HG03469 (cell line): ENCODE data around the gene CAPN11.
"Not testable (repeated sequence)": the region's sequence is repeated elsewhere in the genome, so short reads cannot be mapped to it uniquely, and the experiment has no call there.

Experiments
- ATAC-seq: cut with Tn5 transposase; IDR thresholded peaks from one replicate; pipeline ENCODE4 v1.9.1; 2021; ENCODE audit warnings: mild to moderate bottlenecking, moderate library complexity, moderate number of reproducible peaks; ENCODE audit not compliant: unreplicated experiment

Gene CAPN11

DNA sequence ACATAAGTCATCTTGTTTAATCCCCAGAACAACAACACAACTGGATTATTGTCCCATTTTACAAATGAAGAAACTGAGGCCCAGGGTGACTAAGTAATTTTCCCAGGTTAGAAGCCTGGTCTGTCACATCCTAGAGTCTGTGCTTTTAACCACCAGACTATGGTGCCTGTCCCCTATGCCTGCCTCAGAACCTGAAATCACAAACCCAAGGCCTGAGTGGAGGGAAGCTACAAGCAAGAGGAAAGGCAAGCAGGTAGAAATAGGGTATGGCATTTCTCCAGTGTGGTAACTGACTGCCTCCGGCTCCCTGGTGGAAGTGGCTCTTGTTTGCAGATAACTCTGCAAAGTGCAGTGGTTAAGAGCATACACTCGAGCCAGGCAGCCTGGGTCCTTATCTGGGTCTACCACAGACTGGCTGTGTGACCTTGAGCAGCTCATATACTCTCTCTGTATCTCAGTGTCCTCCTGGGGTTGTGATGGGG lies 28.7 kb upstream of the CAPN11 start:
- ATAC-seq = no peak

DNA sequence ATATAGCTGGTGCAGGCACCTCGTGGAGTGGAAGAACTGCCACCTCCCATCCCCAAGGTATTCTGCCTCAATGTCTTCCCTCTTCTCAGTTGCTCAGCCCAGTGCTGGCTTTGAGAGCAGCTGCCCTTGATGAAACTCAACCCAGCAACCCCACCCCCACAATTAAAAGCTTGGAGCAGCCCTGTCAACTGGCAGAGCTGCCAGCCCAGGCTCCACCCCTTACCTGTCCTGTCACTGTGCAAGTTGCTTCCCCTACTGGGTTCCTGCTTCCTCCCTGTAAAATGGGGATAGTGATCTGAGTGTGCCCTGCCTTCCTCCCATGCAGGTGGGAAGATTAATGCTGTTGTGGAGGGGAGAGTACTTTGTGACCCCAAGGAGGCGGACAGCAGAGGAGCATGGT lies 26.7 kb upstream of the CAPN11 start:
- no peak for ATAC-seq

DNA sequence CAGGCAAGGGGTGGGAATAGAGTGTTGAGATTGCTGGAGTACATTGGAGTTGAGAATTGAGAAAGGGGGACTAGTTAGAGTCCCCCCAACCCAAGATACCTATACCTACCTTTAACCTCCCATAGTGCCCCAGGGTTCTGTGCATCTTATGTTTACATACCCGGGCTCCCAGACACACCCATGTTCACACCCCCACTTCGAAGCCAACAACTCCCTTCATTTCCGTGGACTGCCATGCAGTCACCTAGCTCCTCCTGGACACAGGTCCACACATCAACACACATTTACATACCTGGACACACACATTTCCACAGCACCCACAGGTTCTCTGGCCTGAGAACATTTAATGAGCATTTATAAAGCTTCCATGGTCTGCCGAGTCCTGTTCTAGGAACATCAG lies 26.1 kb upstream of the CAPN11 start:
- no peak for ATAC-seq

DNA sequence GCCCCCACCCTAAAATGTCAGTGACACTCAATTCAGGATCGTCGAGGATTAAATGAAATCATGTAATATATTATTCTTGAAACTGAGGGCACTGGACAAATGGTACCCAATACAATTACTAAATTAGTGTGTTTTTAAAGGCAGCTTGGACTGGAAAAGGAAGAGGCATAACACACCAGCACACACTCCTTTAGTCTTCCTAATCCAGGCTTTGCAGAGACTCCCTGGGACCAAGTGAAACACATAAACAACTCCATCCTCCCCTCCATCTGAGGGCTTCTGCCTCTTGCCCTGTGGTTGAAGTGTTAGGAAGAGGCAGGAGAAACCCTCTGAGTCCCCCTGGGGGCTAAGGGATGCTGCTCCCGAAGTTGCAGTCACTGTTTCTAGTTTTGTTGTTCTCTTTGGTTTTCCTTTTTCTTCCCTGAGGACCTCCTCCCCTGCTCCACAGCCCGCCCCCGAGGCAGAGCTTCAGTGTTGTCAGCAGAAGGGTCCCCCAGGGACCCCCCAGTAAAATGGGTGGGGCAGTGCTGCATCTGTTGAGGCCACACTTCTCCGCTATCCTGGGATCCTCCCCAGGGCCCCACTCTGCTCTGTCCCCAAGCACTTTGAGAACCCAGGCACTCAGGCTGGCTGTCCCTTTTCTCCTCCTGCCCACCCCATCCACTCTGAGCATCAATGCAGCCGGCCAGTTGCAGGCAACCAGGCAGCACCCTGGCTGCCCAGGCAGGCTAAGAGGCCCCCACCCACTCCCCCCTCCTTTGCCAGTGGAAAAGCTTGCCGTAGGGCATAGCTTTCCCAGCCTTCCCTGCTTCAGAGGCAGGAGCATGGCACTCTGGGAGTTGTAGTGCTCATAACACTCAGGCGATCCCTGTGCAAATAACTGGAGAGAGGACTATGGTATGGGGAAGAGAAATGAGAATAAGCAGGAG lies 25.4 kb upstream of the CAPN11 start:
- ATAC-seq = no peak

DNA sequence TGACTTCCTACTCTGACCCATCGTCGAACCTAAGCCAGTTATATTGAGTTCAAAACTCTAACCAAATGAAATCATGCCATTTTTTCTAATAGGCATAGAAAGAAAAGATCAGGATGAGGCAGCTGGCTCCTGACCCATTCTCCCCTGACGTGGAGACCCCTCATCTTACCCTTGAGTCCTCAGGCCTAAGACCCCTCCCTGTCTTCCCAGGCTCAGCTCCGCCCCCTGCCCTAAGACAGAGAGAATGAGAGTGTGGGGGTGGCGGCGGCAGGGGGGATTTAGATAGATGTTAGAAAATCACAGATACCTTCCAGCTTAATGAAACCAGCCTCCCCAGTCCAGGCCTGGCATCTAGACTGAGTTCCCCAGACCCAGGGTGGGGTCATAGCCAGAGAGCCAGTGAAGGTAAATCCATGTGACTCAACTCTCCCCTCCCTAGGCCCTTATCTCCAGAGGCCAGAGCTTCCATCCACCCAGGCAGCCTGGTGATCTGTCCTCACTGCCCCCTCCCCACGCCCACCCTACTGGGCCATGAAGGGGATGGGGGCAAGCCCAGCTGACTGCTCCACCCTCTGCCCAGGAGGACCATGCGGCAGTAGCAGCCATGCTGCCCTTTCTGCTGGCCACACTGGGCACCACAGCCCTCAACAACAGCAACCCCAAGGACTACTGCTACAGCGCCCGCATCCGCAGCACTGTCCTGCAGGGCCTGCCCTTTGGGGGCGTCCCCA lies 24.5 kb upstream of the CAPN11 start:
- no peak for ATAC-seq

DNA sequence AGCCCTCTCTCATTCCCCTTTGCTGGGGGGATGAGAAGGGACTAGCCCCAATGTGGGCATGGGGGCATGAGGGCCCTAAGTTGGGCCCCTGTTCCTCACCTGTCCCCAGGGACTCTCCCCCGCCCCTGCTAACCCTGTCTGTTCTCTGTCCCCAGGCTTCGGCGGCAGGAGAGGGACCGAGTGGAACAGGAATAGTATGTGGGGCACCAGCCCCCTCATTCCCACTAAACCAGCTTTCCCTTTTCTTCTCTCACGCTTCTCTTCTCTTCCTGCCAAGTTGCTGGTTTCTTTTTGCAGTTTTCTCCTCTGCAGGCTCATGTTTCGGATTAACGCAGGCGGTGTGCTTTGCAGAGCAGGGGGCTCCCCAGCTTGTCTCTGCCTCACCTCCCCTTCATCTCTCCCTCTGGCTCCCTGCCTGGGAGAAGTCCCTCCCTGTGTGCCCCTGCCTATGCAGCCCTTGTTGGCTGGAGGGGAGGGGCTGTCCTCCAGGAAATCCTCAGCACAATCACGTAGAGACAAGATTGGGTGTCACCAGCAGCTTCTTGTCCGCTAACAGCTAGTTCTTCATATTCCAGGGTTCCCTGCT lies 23.4 kb upstream of the CAPN11 start:
- no peak for ATAC-seq

DNA sequence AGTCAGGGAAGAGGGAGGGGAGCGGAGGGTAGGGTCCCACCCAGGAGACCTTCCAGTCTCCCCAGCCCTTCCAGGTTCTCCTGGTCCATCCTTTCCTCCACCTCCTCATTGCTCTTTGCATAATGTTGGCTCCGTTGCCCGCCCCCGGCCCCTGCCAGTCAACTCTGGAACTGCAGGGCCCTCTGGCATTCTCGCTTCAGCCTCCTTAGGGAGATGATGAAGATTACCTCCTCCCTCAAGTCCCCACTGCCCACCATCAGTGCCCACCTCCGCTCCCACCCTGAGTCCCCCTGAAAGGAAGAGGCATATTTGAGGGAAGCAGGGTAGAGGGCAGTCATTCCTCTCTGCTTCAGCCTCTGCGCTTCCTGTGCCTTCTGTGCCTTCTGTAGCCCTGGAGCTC lies 22.7 kb upstream of the CAPN11 start:
- ATAC-seq = no peak

DNA sequence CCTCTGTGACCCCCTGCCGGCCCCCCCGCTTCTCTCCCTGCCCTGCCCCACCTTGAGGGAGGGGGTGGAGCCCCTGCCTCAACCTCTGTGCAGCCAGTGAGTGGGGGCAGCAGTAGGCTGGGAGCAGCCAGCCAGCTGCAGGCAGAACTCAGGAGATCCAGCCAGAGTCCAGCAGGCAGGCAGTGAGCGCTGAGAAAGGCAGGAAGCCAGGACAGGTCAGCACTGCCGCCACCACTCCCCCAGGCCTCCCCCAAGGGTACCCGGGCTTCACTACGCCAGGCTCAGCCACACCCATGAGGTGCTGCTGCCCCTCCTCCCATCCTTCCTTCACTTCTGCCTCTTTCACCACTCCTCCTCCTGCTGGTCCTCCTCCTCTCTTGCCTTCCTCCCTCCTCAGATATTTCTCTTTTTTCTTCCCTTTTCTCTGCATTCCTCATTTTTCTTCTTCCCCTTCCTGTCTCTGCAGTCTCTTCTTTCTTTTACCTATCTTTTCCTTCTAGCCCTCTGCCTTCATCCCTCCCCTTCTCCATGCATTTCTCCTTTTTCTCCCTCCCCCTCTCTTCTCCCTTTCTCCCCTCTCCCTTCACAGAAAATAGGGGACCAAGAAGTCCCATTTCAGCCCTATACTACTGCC lies 19.8 kb upstream of the CAPN11 start:
- no peak for ATAC-seq

DNA sequence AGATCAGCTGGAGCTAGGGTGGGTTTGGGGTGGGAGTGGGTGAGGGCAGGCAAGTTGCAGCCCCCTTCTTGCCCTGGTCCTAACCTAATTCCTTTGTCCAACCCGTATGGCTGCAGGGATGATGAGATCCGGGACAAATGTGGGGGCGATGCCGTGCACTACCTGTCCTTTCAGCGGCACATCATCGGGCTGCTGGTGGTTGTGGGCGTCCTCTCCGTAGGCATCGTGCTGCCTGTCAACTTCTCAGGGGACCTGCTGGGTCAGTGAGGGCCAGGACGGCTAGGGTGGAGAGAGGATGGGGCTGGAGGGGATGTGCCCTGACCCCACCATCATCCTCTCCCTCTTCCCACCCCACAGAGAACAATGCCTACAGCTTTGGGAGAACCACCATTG lies 19.3 kb upstream of the CAPN11 start:
- ATAC-seq = no peak

DNA sequence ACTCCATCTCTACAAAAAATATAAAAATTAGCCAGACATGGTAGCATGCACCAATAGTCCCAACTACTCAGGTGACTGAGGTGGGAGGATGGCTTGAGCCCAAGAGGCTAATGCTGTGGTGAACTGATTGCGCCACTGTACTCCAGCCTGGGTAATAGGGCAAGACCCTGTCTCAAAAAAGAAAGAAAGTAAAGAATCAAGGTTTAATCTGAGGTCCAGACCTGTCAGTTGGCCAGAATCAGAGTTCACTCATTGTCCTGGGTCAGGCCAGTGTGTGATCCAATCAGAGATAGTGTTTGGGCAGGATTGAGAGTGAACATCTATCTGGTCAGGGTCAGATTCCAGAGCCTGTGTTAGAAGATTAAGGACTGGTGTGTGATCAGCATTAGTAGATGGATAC lies 15.8 kb upstream of the CAPN11 start:
- no peak for ATAC-seq

DNA sequence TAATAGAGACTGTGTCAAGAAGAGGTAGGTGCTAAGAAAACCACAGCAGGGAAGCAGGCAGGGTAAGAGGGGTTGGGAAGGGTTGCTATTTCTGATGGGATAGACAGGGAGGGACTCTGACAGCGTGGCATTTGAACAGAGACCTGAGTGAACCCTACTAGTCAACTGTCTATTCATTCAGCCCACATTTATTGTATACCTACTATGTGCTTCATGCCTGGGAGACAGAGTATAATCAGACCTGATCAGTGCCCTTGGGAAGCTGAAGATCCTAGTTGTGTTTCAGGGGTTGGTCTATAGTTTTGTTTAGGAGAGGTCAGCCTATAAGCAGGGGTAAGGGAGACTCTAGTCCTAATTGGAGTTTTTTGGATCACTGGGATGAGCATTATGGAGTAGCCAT lies 14.9 kb upstream of the CAPN11 start:
- no peak for ATAC-seq

DNA sequence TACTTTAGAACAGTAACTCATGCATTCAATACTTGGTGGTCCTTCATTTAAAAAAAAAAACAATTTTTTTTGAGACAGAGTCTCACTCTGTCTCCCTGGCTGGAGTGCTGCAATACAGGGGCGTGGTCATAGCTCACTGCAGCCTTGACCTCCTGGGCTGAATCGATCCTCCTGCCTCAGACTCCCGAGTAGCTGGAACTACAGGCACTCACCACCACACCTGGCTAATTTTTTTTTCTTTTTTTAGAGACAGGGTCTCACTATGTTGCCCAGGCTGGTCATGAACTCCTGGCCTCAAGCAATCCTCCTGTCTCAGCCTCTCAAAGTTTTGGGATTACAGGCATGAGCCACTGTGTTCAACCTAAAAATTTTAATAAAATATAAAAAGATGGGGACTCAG lies 14.1 kb upstream of the CAPN11 start:
- not testable (repeated sequence) for ATAC-seq

DNA sequence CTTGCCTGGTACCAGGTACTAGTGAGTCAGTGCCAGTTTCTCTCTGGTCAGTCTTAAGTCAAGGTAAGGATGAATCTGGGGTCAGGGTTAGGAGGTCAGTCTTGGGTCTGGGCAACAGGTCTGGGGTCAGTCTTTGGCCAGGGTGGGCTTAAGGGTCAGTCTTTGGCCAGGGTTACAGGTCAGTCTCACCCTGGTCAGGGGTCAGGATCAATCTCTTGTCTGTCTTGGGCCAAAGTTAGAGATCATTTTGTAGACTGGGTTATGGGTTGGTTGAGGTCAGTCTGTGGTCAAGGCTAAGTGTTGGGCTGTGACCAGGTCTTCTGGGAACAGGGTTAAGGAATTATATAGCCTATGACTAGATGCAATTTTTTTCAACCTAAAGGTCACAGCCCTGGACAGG lies 12.8 kb upstream of the CAPN11 start:
- no peak for ATAC-seq

DNA sequence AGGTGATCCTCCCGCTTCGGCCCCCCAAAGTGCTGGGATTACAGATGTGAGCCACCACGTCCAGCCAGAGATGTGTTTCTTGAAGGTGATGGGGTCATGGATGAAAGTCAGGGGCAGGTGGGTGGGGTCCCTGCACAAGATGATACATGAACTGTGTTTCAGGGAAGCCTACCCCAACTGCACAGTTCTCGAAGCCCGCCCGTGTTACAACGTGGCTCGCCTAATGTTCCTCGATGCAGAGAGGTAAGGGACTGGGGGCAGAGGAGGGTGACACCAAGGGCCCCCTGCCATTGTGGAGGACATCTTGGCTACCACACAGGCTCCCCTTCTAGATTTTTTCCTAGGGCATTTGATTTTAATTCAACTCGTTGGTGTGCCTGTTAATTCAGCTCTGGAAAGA lies 11.9 kb upstream of the CAPN11 start:
- ATAC-seq = no peak

DNA sequence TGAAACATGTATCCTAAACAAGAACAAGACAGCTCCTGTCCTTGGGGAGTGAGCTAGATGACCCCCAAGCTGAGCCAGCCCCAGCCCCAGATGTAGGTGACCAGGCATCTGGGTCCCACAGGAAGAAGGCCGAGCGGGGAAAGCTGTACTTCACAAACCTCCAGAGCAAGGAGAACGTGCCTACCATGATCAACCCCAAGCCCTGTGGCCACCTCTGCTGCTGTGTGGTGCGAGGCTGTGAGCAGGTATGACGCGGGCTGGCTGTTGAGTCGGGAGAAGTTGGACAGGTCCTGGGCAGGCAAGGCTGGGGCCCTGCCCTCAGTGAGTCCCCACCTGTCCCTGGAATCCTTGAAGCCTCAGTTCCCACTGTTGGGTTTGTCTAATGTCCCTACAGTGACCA lies 11.4 kb upstream of the CAPN11 start:
- no peak for ATAC-seq

DNA sequence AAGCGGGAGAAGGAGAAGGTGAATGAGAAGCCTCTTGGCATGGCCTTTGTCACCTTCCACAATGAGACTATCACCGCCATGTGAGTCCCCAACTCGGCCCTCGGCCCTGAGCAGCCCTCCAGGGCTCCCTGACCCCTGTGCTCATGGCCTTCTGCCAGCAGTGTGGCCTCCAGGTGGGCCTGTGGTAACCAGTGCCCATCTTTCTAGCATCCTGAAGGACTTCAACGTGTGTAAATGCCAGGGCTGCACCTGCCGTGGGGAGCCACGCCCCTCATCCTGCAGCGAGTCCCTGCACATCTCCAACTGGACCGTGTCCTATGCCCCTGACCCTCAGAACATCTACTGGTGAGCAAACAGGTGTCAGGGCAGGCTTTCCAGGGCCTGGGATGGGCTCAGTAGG lies 10.3 kb upstream of the CAPN11 start:
- no peak for ATAC-seq

DNA sequence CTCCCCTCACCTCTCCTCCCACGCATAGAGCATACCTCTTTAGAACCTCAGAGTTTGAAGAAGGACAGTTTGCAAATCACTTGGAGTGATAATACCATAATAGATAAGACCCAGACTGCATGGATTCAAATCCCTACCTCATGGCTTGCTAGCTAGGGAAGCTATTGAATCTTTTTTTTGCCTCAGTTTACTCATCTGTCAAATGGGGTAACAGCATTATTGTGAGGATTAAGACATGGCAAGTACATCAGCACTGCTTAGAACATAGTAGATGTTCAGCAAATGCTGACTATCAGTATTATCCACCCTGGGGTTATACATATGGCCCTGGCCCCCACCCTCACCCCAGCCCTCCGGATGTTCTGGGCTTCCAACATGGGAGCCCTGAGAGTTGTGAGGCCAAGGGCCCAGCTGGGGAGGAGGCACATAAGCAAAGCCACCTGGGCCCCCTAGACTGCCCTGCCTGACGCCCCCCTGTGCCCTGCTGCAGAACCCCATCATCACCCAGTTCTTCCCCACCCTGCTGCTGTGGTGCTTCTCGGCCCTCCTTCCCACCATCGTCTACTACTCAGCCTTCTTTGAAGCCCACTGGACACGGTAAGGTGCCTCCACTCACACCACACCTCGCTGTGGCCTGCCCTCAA lies 9.1 kb upstream of the CAPN11 start:
- ATAC-seq = no peak

DNA sequence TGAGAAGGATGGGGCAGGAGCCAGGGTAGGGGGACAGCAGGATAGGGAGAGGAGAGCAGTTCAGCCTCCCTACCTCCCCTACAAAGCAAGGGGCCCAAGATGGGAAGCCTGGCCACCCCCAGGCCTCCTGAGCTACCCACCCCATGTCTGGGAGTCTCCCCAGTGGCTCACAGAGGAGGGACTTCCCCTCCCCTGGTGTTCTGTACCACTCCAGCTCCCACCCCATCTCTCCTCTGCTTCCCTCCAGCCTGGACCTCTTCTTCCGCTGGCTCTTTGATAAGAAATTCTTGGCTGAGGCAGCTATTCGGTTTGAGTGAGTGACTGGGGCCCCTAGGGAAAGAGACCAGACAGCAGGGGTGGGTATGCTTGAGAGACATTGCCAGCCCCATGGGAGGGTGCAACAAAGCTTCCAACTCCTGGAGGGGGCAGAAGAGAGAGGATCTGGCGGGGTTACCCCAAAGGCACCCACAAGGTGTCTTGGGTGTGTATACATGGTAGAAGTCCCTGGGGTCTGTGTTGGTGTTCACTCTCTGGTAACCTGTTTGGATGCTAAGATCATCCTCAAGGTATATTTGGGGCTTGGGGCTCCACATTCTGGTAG lies 8.2 kb upstream of the CAPN11 start:
- ATAC-seq = no peak

DNA sequence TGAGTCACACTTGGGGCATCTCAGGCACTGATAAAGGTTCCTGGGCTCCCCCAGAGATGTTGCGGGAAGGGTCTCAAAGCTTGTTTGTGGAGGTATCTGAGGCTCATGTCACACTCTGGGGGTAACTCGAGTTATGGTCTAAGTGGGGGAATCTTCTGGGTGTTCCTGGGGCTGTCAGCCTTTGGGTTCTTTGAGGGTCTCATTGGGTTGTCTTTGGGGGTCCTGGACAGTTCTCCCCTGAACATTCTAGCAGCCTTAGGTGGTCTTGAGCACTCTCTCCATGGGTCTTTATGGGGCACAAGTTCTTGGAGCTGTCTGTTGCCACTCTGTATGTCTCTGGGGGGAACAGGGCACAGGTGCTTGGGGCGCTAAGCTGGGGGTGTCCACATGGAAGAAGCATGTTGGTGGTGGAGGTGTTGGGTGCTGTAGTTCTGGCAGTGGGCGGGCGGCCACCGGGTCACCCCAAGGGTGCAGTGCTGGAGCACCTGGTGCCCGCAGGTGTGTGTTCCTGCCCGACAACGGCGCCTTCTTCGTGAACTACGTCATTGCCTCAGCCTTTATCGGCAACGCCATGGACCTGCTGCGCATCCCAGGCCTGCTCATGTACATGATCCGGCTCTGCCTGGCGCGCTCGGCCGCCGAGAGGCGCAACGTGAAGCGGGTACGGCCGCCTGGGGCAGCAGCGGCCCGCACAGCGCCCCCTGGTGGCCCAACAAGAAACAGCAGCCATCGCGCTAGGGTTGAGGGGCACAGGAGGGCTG lies 7.1 kb upstream of the CAPN11 start:
- ATAC-seq = peak; percentile 49

DNA sequence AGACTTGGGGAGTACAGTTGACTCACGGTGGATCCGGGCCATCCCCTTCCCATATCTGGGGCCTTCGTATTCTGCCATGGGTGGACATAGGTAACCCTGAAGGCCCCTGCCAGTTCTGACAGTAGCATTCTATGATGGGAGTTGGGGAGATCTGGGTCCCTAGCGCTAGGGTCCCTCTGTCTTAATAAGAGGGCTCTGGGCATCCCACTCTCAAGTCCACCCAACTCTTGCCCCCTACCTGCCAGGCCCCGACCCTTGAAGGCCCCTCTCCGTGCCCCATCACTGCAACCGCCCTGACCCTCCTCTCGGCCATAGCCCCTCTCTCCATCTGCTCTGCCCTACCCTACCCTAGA lies 6.5 kb upstream of the CAPN11 start:
- ATAC-seq = no peak
